Heart left ventricle (tissue), 13 donors: ENCODE results near the gene NOL6.
"Not testable (repeated sequence)": the region's sequence is repeated elsewhere in the genome, so short reads cannot be mapped to it uniquely, and the experiment has no call there.

Experiments used
- POLR2A ChIP-seq, 2 donors: fragments of 450-650 bp; IDR thresholded peaks; one replicate each; pipeline ENCODE4 v1.6.1; 2017; ENCODE audit warnings: antibody characterized with exemption in 2 of 2, mild to moderate bottlenecking in 2 of 2, moderate library complexity in 2 of 2
- TF ChIP-seq, protein P1 (sequence below), 12 donors: fragments of 200-600 bp; sonication (generic) in 4 of 12; IDR thresholded peaks; one replicate each; pipeline versions ENCODE4 v1.5.0 to v1.8.0; 2018 to 2022; ENCODE audit warnings: antibody characterized with exemption in 12 of 12, mild to moderate bottlenecking in 5 of 12
- donor health status: ischemic (EF 13 %, LVEDD 7.1; RV severe dilation, severe dysfunction).
- donor health status: DM: no; HTN: yes; CAD: no.
- donor health status: DM: no; HTN: no; CAD: no.
- donor health status: ischemic (EF 25% LVEDD 6.9; RV normal size, moderate dysfunction).
- donor health status: ischemic (EF 25% LVEDD 5.7; RV mildly dilated, moderate dysfunction).
- donor health status: ischemic (EF 35%, LVEDD 5.7; RV mildly dilated, moderate dysfunction).
- donor health status: nonischemic (EF 11% LVEDD 7.7; RV severe dilation, severe dysfunction).
- donor health status: DM: yes; HTN: yes; CAD: no.
- donor health status: PGD.
- donor health status: ischemic (EF 29% LVEDD 5.4; RV normal size, mild dysfunction).
- donor health status: nonischemic (EF 23%, LVEDD 6.1; RV moderate dilation, normal function).

DNA sequence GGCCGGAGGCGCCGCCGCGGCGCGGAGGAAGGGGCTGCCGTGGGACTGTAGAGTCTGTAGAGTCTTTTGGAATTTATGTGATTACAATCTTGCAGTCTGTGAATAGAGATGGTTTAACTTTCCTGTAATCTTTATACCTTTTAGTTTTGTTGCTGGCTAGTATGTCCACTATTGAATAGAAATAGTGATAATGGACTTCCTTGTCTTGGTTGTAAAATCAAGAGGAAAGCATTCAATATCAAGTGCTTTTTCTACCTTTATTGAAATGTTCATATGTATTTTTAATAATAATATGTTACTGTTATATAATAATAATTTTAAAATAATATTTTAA lies 37.4 kb upstream of the NOL6 start:
- not testable (repeated sequence) for TF ChIP-seq POLR2A (IDR thresholded peaks at IDR 0.05)
- TF ChIP-seq, protein P1, sequence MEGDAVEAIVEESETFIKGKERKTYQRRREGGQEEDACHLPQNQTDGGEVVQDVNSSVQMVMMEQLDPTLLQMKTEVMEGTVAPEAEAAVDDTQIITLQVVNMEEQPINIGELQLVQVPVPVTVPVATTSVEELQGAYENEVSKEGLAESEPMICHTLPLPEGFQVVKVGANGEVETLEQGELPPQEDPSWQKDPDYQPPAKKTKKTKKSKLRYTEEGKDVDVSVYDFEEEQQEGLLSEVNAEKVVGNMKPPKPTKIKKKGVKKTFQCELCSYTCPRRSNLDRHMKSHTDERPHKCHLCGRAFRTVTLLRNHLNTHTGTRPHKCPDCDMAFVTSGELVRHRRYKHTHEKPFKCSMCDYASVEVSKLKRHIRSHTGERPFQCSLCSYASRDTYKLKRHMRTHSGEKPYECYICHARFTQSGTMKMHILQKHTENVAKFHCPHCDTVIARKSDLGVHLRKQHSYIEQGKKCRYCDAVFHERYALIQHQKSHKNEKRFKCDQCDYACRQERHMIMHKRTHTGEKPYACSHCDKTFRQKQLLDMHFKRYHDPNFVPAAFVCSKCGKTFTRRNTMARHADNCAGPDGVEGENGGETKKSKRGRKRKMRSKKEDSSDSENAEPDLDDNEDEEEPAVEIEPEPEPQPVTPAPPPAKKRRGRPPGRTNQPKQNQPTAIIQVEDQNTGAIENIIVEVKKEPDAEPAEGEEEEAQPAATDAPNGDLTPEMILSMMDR (IDR thresholded peaks at IDR 0.05) = not testable (repeated sequence)
